Prostate gland (tissue), 2 donors: ENCODE results near the gene WWC2.

Source experiments
- CTCF ChIP-seq, 4 experiments: fragments of 200-600 bp in 2 of 4; fragments of 450-650 bp in 2 of 4; sonication (generic) in 2 of 4; IDR thresholded peaks; 1 replicate in 3 of 4; 2 replicates in 1 of 4; pipeline ENCODE4 v1.5.1; 2016 to 2019; ENCODE audit warnings: antibody characterized with exemption in 4 of 4, mild to moderate bottlenecking in 2 of 4, moderate library complexity in 2 of 4
- POLR2A ChIP-seq: fragments of 450-650 bp; IDR thresholded peaks from one replicate; pipeline ENCODE4 v1.6.1; 2016; ENCODE audit warnings: antibody characterized with exemption, mild to moderate bottlenecking
- POLR2AphosphoS5 ChIP-seq: sonication (generic); formaldehyde crosslinking; IDR thresholded peaks from one replicate; pipeline ENCODE4 v1.6.1; 2017; ENCODE audit warnings: antibody characterized with exemption

DNA sequence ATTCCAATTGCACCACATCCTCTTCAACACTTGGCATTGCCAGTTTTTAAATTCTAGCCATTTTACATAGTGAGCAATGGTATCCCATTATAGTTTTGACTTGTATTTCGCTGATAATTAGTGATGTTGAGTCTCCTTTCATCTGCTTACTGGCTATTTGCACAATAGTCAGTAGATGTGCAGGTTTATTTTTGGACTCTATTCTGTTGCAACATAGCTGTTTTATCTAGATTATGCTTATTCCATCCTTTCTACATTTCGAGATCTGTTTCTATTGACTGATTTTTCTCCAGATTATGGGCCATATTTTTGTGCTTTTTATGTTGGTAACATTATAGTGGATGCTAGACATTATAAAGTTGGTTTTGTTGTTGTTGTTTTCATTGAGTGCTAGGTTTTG lies 106.1 kb downstream of the WWC2 start:
- TF ChIP-seq POLR2AphosphoS5, result no peak
- no peak for TF ChIP-seq CTCF (IDR thresholded peaks at IDR 0.05)
- no peak for TF ChIP-seq POLR2A
